ENCODE results near the gene TOX2.
A peak's percentile ranks its signal among the peaks of the same experiment; 100 is the strongest.

Gene TOX2

GRCh38 chr20:44057698-44058675 lies 143.3 kb downstream of the TOX2 start:
- peak; percentile 41 for DNase-seq (ENCODE audit: low spot score)

GRCh38 chr20:44064501-44065400 lies 150.1 kb downstream of the TOX2 start:
- DNase-seq (ENCODE audit: low spot score): no peak

- no peak for DNase-seq (ENCODE audit: low spot score)
Observed at GRCh38 chr20:44065401-44066340, 151.0 kb downstream of the TOX2 start.

GRCh38 chr20:44066645-44067606 lies 152.3 kb downstream of the TOX2 start:
- no peak for DNase-seq (ENCODE audit: low spot score)

- no peak for DNase-seq (ENCODE audit: low spot score)
Observed at GRCh38 chr20:44067650-44068081, 153.0 kb downstream of the TOX2 start.

GRCh38 chr20:44068316-44069201 lies 153.9 kb downstream of the TOX2 start:
- DNase-seq (ENCODE audit: low spot score): peak; percentile 42

GRCh38 chr20:44069203-44070011 lies 154.8 kb downstream of the TOX2 start:
- no peak for DNase-seq (ENCODE audit: low spot score)

- DNase-seq (ENCODE audit: low spot score): peak; percentile 41
Observed at GRCh38 chr20:44070139-44070900, 155.7 kb downstream of the TOX2 start.

- no peak for DNase-seq (ENCODE audit: low spot score)
Observed at GRCh38 chr20:44071057-44071456, 156.4 kb downstream of the TOX2 start.

GRCh38 chr20:44071526-44072111 lies 157.0 kb downstream of the TOX2 start:
- no peak for DNase-seq (ENCODE audit: low spot score)

GRCh38 chr20:44072384-44072783 lies 157.7 kb downstream of the TOX2 start:
- DNase-seq (ENCODE audit: low spot score): no peak

GRCh38 chr20:44073011-44073674 lies 158.5 kb downstream of the TOX2 start:
- DNase-seq (ENCODE audit: low spot score): peak; percentile 49

GRCh38 chr20:44073675-44074071 lies 159.0 kb downstream of the TOX2 start:
- no peak for DNase-seq (ENCODE audit: low spot score)

- DNase-seq (ENCODE audit: low spot score): peak; percentile 31
Observed at GRCh38 chr20:44074252-44075151, 159.8 kb downstream of the TOX2 start.

- DNase-seq (ENCODE audit: low spot score): peak; percentile 23
Observed at GRCh38 chr20:44075191-44075949, 160.7 kb downstream of the TOX2 start.

Measured in ecto neural progenitor cell (in vitro differentiated cells).